Dendritic cell treated with granulocyte-macrophage colony-stimulating factor and Interleukin-4, amounts not matched to agents 40 ng/mL and 50 ng/mL, for 4 days (primary cell): ENCODE data around the gene C1orf226.
"Not testable (repeated sequence)": the region's sequence is repeated elsewhere in the genome, so short reads cannot be mapped to it uniquely, and the experiment has no call there.

Source experiments
- H3K27ac Mint-ChIP-seq: one replicate; pipeline ENCODE4 v1.8.0; 2022; ENCODE audit warnings: mild to moderate bottlenecking, mixed read lengths
- H3K27me3 Mint-ChIP-seq: one replicate; pipeline ENCODE4 v1.8.0; 2022; ENCODE audit warnings: mild to moderate bottlenecking, mixed read lengths
- H3K36me3 Mint-ChIP-seq: one replicate; pipeline ENCODE4 v1.8.0; 2022; ENCODE audit warnings: low read depth, mixed read lengths
- H3K4me1 Mint-ChIP-seq: one replicate; pipeline ENCODE4 v1.8.0; 2022; ENCODE audit warnings: low read depth, mixed read lengths
- H3K4me3 Mint-ChIP-seq: one replicate; pipeline ENCODE4 v1.8.0; 2022; ENCODE audit warnings: mild to moderate bottlenecking, moderate library complexity, mixed read lengths
- H3K9me3 Mint-ChIP-seq: one replicate; pipeline ENCODE4 v1.8.0; 2022; ENCODE audit warnings: mixed read lengths
- intact Hi-C: fragments of 100-400 bp; cut with micrococcal nuclease; formaldehyde crosslinking; loops from one replicate; pipeline ENCODE4 v1.15.0; 2022

The C1orf226 gene, protein sequence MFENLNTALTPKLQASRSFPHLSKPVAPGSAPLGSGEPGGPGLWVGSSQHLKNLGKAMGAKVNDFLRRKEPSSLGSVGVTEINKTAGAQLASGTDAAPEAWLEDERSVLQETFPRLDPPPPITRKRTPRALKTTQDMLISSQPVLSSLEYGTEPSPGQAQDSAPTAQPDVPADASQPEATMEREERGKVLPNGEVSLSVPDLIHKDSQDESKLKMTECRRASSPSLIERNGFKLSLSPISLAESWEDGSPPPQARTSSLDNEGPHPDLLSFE

DNA sequence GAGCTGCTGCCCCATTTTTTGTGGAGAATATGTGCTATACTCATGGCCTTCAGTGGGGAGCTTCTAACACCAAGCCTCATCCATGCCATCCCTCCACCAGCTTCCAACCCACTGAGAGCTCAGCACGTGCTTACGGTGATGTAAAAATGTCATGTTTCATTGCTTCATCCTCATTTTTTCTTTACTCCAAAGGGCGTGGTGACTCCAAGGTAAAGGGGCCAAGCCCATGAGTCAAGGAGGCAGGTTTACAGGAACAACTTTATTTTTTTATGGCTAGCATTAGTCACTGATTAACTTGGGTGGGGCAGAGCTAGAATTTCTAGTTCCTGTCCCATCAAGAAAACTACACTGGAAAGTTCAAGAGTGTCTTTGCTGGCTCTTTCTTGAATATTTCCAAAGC lies at the start of gene C1orf226:
Gene C1orf226 (plus strand): TSS at position 346 of the 400 bp plus-strand sequence. CDS start 174 bp downstream, outside the sequence.
- Mint-ChIP-seq H3K27ac (no peak within 1 kb of the TSS), H3K4me1 (peaks cover 4% of the 10 kb centered on the region), H3K27me3 (peaks cover 1% of the 10 kb centered on the region), H3K4me3 (no peak within 1 kb of the TSS), H3K9me3 (no peaks in the 10 kb centered on the region), H3K36me3 (no peaks in the 10 kb centered on the region)
- intact Hi-C loops = no loop called here

DNA sequence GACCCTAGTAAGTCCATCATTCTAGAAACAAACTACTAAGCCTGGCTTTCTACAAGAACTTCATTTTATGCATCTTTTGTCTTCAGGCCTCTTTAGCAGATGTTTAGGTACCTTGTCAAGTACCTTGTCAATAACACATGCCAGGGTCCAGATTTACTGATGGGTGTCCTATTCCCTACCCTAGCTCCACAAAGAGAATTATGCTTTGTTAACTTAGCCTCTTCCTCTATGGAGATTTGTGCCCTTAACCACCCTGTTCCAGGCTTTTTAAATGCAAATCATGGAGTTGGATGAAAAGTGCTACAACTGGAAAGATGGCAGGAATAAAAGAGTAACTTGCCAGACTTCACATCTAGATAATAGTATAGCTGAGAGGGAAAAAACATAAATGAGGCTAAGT lies 47.5 kb upstream of the C1orf226 start:
- no peaks in the 10 kb centered on the region for H3K9me3 Mint-ChIP-seq
- H3K36me3 Mint-ChIP-seq = no peaks in the 10 kb centered on the region

DNA sequence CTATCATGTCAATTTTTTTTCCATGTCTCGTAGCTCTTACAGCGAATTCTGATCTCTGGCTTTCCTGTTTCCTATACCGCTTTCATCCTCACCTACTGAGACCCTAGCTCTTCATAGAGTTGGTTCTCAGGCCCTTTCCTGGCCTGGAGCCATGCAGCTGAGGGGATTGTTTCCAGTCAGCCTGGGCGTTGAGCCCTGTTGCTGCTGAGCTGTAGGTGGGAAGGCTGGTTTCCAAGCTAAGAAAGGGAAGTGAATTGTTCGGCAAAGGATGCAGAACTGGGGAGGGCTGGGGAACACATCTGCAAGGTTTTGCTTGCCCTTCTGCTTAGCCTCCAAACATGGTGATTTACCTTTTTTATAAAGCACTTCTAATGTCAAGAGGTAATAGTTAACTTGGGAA lies 46.4 kb upstream of the C1orf226 start:
- H3K36me3 Mint-ChIP-seq = no peaks in the 10 kb centered on the region
- H3K27ac Mint-ChIP-seq = no peak overlapping the region
- H3K4me1 Mint-ChIP-seq = peaks cover 8% of the 10 kb centered on the region
- H3K4me3 Mint-ChIP-seq = no peak overlapping the region
- intact Hi-C loops = no loop called here
- no peaks in the 10 kb centered on the region for H3K27me3 Mint-ChIP-seq
- H3K9me3 Mint-ChIP-seq = no peaks in the 10 kb centered on the region

More for the DNA sequence above, 47.5 kb upstream of the C1orf226 start:
- H3K27ac Mint-ChIP-seq = no peak overlapping the region
- intact Hi-C loops = no loop called here
- no peak overlapping the region for H3K4me3 Mint-ChIP-seq
- no peaks in the 10 kb centered on the region for H3K27me3 Mint-ChIP-seq
- peaks cover 12% of the 10 kb centered on the region for H3K4me1 Mint-ChIP-seq

DNA sequence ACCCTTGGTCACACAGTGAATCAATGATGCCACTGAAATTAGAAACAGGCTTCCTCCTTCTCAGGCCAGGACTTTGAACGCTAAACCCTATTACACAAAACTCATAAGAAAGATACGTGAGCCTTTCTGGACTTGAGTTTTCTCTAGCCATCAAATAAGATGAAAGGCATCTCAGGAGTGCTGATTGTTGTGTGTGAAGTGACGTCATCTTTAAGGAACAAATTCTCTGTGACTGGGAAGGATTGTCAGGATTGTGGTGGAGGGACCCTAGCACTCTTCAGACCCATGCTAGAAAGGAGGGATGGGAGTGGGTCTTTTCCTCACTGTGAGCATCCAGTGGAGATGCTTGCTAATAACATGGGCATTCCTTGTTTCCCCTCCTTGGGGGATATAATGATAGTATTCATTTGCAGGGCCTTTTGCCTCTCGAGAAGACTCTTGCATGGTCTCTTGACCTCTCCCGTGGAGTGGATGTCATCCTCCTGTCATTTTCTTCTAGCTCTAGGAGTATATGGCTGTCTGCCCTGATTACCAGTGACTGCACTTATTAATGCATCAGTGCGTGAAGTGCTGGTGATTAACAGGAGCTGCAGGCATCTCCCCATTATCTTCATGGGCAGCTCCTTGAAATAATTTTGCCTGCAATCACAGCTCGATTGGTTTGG lies 44.8 kb upstream of the C1orf226 start:
- Mint-ChIP-seq H3K27ac (no peak overlapping the region), H3K36me3 (no peaks in the 10 kb centered on the region), H3K9me3 (no peaks in the 10 kb centered on the region), H3K27me3 (no peaks in the 10 kb centered on the region), H3K4me3 (no peak overlapping the region), H3K4me1 (peaks cover 8% of the 10 kb centered on the region)
- intact Hi-C loops = no loop called here

DNA sequence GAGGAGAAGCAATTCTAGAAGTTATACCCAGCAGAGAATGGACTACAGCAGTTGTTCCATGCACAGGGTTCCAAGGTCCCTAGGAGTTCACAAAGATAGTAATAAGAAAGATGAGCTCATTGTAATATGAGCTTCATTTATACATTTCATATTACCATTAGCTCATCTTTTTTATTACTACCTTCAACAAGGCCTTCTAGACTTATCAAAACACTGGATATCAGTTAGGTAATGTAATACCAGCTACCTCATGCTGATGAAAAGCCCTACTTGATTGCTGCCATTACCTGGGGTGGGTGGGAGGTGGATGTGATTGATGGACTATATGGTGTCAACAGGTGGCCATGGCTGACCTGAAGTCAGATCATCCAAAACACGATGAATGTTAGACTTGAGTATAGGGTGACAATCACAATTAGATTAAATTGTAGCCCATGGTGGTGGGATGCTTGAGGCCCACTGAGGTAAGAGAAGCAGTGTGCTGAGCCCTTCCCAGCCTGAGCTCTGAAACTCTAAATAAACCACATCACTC lies 39.0 kb upstream of the C1orf226 start:
- H3K27me3 Mint-ChIP-seq = no peaks in the 10 kb centered on the region
- no peaks in the 10 kb centered on the region for H3K36me3 Mint-ChIP-seq
- H3K27ac Mint-ChIP-seq = no peak overlapping the region
- no peaks in the 10 kb centered on the region for H3K9me3 Mint-ChIP-seq
- intact Hi-C loops = no loop called here
- H3K4me3 Mint-ChIP-seq = no peak overlapping the region
- peaks cover 10% of the 10 kb centered on the region for H3K4me1 Mint-ChIP-seq

DNA sequence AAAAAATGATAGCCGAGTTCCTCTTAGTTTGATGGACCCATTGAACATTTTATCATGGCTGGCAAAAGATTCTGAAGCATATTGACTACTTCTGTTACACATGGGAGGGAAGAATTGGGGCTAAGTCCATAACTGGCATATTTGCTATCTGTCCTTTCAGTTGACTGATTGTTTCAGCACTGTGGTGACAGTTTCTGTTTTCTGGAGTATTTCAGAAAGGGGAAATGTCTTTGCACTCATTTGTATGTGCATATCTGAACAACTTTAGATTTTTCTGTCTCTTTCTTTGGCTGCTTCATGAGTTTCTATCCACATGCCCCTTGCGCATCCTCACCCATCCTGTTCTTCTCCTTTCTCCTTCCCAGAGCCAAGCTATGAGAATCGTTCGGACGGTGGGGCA lies 38.1 kb upstream of the C1orf226 start:
- no peaks in the 10 kb centered on the region for H3K36me3 Mint-ChIP-seq
- H3K4me3 Mint-ChIP-seq = no peak overlapping the region
- intact Hi-C loops = no loop called here
- no peaks in the 10 kb centered on the region for H3K9me3 Mint-ChIP-seq
- no peak overlapping the region for H3K27ac Mint-ChIP-seq
- H3K4me1 Mint-ChIP-seq = peaks cover 10% of the 10 kb centered on the region
- no peaks in the 10 kb centered on the region for H3K27me3 Mint-ChIP-seq

DNA sequence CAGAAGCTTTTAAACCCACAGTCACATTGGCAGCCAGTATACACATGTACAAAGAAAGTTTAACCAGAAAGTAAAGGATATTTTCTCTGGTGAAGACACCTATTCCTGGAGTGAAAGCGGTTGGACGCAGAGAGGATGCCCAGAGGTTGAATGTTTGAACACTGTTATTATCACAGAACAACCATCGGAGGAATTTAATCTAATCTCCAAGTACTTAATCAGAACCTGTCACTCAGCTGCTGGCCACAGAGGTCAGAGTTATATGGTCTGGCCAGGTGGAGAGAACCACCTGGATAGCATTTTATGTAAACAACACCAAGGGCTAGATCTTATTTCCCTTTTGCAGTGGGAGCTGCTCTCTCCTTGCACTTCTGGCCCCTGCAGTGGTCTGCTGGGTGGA lies 34.2 kb upstream of the C1orf226 start:
- intact Hi-C loops = no loop called here
- no peaks in the 10 kb centered on the region for H3K9me3 Mint-ChIP-seq
- H3K4me1 Mint-ChIP-seq = peaks cover 27% of the 10 kb centered on the region
- H3K4me3 Mint-ChIP-seq = no peak overlapping the region
- H3K27ac Mint-ChIP-seq = no peak overlapping the region
- H3K36me3 Mint-ChIP-seq = no peaks in the 10 kb centered on the region
- no peaks in the 10 kb centered on the region for H3K27me3 Mint-ChIP-seq

DNA sequence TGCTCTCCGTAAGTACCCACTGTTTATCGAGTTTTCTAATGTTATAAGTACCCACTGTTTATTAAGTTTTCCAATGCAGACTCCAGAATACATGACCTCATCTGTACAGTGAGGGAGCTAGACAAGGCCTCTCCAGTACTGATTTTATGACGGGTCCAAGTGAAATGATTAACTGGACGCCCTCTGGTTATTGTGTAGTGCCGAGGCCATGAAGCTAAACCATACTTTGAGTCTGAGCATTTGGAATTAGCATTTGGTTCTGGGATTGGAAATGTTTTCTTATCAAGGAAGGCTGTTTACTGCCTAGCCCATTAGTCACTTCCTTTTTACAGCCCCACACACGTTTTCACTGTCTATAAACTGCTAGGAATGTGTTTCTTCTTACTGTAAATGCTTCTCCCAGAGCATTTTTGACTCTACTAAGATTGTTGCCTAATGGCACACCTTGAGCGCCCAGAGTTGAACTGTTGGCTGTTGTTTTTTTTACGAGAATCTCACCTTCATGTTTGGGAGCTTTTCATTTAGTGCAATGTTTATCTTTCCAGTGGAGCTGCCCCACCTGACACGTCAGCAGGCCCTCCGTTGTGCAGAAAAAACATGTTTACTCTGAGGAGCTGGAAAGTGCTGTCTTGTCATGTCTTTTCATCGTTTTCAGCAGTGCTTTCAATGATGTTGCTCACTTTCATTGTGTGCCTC lies 31.7 kb upstream of the C1orf226 start:
- Mint-ChIP-seq H3K27me3 (no peaks in the 10 kb centered on the region), H3K4me3 (no peak overlapping the region), H3K36me3 (no peaks in the 10 kb centered on the region), H3K27ac (no peak overlapping the region), H3K4me1 (peaks cover 40% of the 10 kb centered on the region), H3K9me3 (no peaks in the 10 kb centered on the region)
- intact Hi-C loops = loop anchor here (10.0 kb wide), 1 partner anchor 285 kb away; the partner anchor contains the start of gene DDR2

DNA sequence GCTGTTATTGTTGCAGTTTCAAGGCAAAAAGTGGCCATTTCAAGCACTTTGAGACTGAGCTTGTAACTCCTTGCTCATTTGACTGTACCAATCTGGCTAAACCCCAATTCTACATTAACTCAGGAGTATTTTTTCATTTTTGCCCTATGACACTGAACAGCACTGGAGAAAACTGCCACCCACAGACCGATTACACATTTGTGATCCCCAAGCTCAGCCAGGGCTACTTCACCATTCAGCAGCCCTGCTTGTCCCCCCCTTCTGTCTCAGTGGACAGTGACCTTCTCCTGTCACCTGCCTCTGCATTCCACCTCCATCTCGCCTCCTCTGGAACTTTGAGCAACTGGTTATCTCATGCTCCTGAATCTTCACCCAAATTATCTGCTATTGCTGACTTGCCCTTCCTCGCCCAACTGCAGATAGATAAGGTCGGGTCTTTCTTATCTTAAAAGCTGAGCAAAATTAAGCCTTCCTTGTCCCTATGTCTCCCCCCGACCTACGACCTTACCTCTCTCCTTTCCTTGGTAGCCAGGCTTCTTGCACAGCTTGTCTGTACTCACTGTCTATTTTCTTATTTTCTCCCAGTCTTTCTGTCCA lies 30.2 kb upstream of the C1orf226 start:
- Mint-ChIP-seq H3K36me3 (no peaks in the 10 kb centered on the region), H3K9me3 (no peaks in the 10 kb centered on the region)
- intact Hi-C loops = loop anchor here (10.0 kb wide), 1 partner anchor 283 kb away; the partner anchor contains the start of gene DDR2

DNA sequence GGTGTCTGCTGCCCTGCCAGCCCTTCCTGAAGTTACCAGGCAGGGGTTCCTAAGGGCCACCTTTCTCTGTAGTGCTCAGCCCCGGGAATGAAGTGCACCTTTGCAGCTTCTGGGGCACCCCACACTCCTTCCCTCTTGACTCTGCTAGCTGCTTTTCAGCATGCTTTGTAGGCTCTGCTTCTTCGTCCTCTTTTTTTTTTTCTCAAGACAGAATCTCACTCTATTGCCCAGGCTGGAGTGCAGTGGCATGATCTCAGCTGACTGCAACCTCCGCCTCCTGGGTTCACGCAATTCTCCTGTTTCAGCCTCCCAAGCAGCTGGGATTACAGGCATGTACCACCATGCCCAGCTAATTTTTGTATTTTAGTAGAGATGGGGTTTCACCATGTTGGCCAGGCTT lies 29.7 kb upstream of the C1orf226 start:
- not testable (repeated sequence) for H3K27me3 Mint-ChIP-seq, H3K4me3 Mint-ChIP-seq, H3K9me3 Mint-ChIP-seq, H3K27ac Mint-ChIP-seq, H3K36me3 Mint-ChIP-seq
- intact Hi-C loops = loop anchor here (10.0 kb wide), 1 partner anchor 283 kb away; the partner anchor contains the start of gene DDR2
- peaks cover 40% of the 10 kb centered on the region for H3K4me1 Mint-ChIP-seq

More for the DNA sequence above, 30.2 kb upstream of the C1orf226 start:
- Mint-ChIP-seq H3K27me3 (no peaks in the 10 kb centered on the region), H3K4me3 (no peak overlapping the region), H3K27ac (no peak overlapping the region), H3K4me1 (peaks cover 40% of the 10 kb centered on the region)

DNA sequence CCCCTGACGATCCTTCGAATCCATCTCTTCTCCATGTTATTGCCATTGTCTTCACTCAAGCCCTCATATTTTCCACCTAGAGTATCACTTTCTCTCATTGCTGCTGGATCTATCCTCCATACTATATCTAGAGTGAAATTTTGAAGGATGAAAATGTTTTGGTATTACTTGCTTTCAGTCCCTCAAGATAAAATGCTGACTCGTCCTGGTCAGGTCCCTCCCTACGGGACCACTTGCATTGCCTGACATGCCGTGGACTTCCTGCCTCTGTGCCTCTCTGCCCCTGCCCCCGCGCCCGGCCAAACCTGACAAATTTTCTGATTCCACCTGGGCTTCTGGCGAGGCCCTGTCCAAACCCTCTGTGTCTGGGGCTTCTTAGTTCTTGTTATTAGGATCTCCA lies 28.4 kb upstream of the C1orf226 start:
- Mint-ChIP-seq H3K27ac (no peak overlapping the region), H3K4me1 (peaks cover 40% of the 10 kb centered on the region), H3K36me3 (no peaks in the 10 kb centered on the region), H3K9me3 (no peaks in the 10 kb centered on the region), H3K4me3 (no peak overlapping the region), H3K27me3 (no peaks in the 10 kb centered on the region)
- intact Hi-C loops = loop anchor here (10.0 kb wide), 1 partner anchor 282 kb away; the partner anchor contains the start of gene DDR2

DNA sequence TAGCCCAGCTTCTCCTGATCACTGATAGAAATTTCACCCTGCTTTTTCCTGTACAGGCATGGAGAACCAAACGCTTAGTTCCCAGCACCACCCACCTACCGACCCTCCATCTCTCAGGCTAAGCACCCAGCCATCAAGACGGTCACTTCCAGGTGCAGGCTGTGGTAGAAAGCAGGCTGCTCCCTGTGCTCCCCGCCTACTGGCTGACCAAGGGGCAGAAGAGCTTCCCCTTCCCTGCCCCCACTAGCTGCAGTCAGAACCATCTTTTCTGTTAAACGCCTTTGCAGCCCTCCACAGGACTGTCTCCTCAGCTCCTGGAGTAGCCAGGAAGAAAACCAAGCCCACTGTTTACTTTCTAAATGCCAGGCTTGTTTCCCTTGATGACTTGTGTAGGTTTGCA lies 27.8 kb upstream of the C1orf226 start:
- Mint-ChIP-seq H3K36me3 (no peaks in the 10 kb centered on the region), H3K27ac (no peak overlapping the region), H3K9me3 (no peaks in the 10 kb centered on the region), H3K27me3 (no peaks in the 10 kb centered on the region), H3K4me3 (no peak overlapping the region), H3K4me1 (peaks cover 40% of the 10 kb centered on the region)
- intact Hi-C loops = loop anchor here (10.0 kb wide), 1 partner anchor 281 kb away; the partner anchor contains the start of gene DDR2

DNA sequence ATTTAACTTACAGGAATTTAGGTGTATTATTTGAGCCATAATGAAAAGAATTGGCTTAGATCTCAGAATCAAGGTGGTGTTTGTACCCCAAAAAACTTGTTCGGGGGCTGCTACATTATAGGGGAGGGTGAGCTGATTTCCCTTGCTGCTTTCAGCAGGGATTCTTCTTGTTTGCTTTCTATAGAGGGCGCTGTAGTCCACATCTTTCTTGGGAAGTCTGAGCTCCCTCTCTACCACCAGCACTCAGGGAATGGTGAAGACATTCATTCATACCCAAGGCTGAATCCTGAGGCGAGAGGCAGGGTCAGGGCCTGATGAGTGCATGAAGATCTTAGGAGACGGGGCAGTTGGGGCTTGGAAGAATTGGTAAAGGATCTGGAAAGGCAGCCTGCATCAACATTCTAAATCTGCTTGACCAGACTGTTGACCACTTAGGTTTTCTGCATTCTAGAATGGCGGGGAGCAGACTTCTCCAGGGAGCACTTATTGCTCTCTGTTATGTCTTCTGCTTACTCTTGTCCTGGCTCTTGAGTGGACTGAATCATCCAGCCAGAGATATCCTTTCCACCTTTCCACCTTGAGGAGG lies 23.8 kb upstream of the C1orf226 start:
- Mint-ChIP-seq H3K36me3 (no peaks in the 10 kb centered on the region), H3K4me1 (peaks cover 20% of the 10 kb centered on the region), H3K27ac (no peak overlapping the region), H3K27me3 (no peaks in the 10 kb centered on the region), H3K9me3 (no peaks in the 10 kb centered on the region), H3K4me3 (no peak overlapping the region)
- intact Hi-C loops = loop anchor here (10.0 kb wide), 1 partner anchor 277 kb away; the partner anchor contains the start of gene DDR2
